Central memory CD8-positive, alpha-beta T cell (primary cell): ENCODE results near the gene TTYH2.
"Not testable (repeated sequence)": the region's sequence is repeated elsewhere in the genome, so short reads cannot be mapped to it uniquely, and the experiment has no call there.

Experiments
- ATAC-seq: fragments of 150-1000 bp; cut with Tn5 transposase; replicated peaks from 2 replicates; pipeline ENCODE4 v1.10.0; 2022; ENCODE audit warnings: mild to moderate bottlenecking, moderate FRiP score, moderate number of reproducible peaks; ENCODE audit not compliant: poor library complexity, severe bottlenecking; ENCODE audit errors: extremely low read depth
- DNase-seq, 2 donors: peaks; one replicate each; pipeline ENCODE4 v3.0.0; 2021; ENCODE audit warnings: low spot score in 2 of 2
- H3K27ac Mint-ChIP-seq: one replicate; pipeline ENCODE4 v1.8.0; 2022; ENCODE audit warnings: low read depth, mild to moderate bottlenecking, moderate library complexity, mixed read lengths
- H3K27me3 Mint-ChIP-seq: one replicate; pipeline ENCODE4 v1.8.0; 2022; ENCODE audit warnings: mixed read lengths
- H3K36me3 Mint-ChIP-seq: one replicate; pipeline ENCODE4 v1.8.0; 2022; ENCODE audit warnings: mild to moderate bottlenecking, moderate library complexity, mixed read lengths; ENCODE audit not compliant: insufficient read depth
- H3K4me1 Mint-ChIP-seq: one replicate; pipeline ENCODE4 v1.8.0; 2022; ENCODE audit warnings: mixed read lengths
- H3K4me3 Mint-ChIP-seq: one replicate; pipeline ENCODE4 v1.8.0; 2022; ENCODE audit warnings: mild to moderate bottlenecking, moderate library complexity, mixed read lengths
- H3K9me3 Mint-ChIP-seq: one replicate; pipeline ENCODE4 v1.8.0; 2022; ENCODE audit warnings: mixed read lengths

Gene TTYH2

GRCh38 chr17:74267987-74268499 is 54.7 kb downstream of the TTYH2 start:
- no peaks in the 10 kb centered on the region for H3K36me3 Mint-ChIP-seq
- H3K4me1 Mint-ChIP-seq = peaks cover 10% of the 10 kb centered on the region

GRCh38 chr17:74268558-74268957 is 55.2 kb downstream of the TTYH2 start:
- Mint-ChIP-seq H3K4me3 (no peak overlapping the region), H3K4me1 (peaks cover 12% of the 10 kb centered on the region), H3K27me3 (peaks cover 40% of the 10 kb centered on the region), H3K9me3 (no peaks in the 10 kb centered on the region), H3K27ac (peak overlapping the region; percentile 72), H3K36me3 (peaks cover 1% of the 10 kb centered on the region)
- DNase-seq (no peak), ATAC-seq (no peak)

More at GRCh38 chr17:74267987-74268499, 54.7 kb downstream of the TTYH2 start:
- Mint-ChIP-seq H3K9me3 (no peaks in the 10 kb centered on the region), H3K27ac (peak overlapping the region; percentile 72), H3K4me3 (no peak overlapping the region), H3K27me3 (peaks cover 37% of the 10 kb centered on the region)
- ATAC-seq = no peak
- DNase-seq = no peak

DNA sequence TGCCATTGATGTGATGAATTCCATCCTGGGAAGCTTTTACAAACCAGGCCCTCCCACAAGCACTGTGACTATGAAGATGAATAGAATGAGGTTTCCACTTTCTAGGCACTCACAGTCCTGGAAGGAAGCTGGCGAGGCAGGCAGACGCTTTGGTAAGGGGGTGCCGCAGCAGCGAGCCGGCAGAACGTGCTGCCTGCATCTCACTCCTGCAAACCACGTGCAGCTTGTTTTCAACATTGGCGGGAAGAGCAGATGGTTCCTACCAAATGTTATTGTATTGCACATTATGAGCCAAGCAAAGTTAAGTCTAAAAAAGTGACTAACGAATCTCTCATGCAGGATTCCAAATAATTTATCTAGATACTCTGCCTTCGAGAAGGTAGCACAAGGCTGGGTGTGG is 57.0 kb downstream of the TTYH2 start:
- Mint-ChIP-seq H3K36me3 (peaks cover 7% of the 10 kb centered on the region), H3K4me3 (no peak overlapping the region), H3K27me3 (peaks cover 40% of the 10 kb centered on the region), H3K27ac (no peak overlapping the region), H3K4me1 (peaks cover 30% of the 10 kb centered on the region), H3K9me3 (no peaks in the 10 kb centered on the region)
- ATAC-seq = no peak
- DNase-seq = no peak

- H3K36me3 Mint-ChIP-seq = peaks cover 7% of the 10 kb centered on the region
- peaks cover 39% of the 10 kb centered on the region for H3K4me1 Mint-ChIP-seq
- DNase-seq = no peak
- no peak for ATAC-seq
- peaks cover 40% of the 10 kb centered on the region for H3K27me3 Mint-ChIP-seq
- no peaks in the 10 kb centered on the region for H3K9me3 Mint-ChIP-seq
- H3K27ac Mint-ChIP-seq = no peak overlapping the region
- no peak overlapping the region for H3K4me3 Mint-ChIP-seq
These were observed 57.9 kb downstream of the TTYH2 start for GRCh38 chr17:74271281-74271680.

GRCh38 chr17:74271901-74272561 is 58.7 kb downstream of the TTYH2 start:
- no peak overlapping the region for H3K27ac Mint-ChIP-seq
- peaks cover 43% of the 10 kb centered on the region for H3K4me1 Mint-ChIP-seq
- peaks cover 34% of the 10 kb centered on the region for H3K27me3 Mint-ChIP-seq
- H3K36me3 Mint-ChIP-seq = peaks cover 9% of the 10 kb centered on the region
- H3K4me3 Mint-ChIP-seq = no peak overlapping the region
- ATAC-seq (no peak), DNase-seq (no peak)
- no peaks in the 10 kb centered on the region for H3K9me3 Mint-ChIP-seq

- no peak for ATAC-seq
These were observed 59.4 kb downstream of the TTYH2 start for GRCh38 chr17:74272731-74273201.

DNA sequence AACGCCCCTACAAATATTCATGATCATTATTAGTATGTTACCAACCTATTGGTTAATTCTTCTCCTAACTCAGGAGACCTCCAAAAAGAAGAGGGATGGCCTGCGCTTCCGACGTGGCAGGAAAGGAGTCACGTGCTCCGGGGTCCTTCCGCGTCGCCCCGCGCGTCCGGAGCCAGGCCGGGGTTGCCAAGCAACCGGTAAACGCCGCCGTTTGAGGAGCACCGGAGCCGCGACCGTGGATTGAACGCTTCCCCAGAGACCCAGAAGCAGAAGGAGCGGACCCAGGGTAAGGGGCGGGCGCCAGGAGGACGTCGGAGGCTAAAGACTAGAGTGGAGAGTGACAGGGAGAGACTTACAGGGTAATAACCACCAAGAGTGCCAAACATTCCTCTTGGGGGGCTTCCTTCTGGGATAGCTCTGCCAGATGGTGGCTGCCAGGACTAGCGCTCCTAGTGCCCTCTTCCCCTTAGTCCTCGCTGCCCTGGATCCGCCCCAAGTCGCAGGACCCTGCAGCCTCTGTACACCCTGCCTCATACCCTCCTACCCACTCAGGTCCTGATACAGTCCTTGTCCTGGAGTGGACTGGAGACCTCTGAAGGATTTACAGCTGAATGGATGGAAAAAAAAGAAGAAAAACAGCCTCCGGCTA is 60.8 kb downstream of the TTYH2 start, which contains the start of gene DNAI2:
Gene DNAI2, plus strand, starts transcription at position 175 of the 649 bp plus-strand sequence. CDS start 7,584 bp downstream, outside the sequence.
- Mint-ChIP-seq H3K36me3 (peaks cover 11% of the 10 kb centered on the region), H3K4me1 (peaks cover 33% of the 10 kb centered on the region), H3K27ac (peak within 1 kb of the TSS; percentile 86), H3K9me3 (no peaks in the 10 kb centered on the region), H3K27me3 (peaks cover 13% of the 10 kb centered on the region), H3K4me3 (peak within 1 kb of the TSS; percentile 77)
- ATAC-seq (peak; percentile 58), DNase-seq (no peak)

More at GRCh38 chr17:74272731-74273201, 59.4 kb downstream of the TTYH2 start:
- DNase-seq = no peak
- no peak overlapping the region for H3K4me3 Mint-ChIP-seq
- peaks cover 9% of the 10 kb centered on the region for H3K36me3 Mint-ChIP-seq
- H3K27ac Mint-ChIP-seq = no peak overlapping the region
- no peaks in the 10 kb centered on the region for H3K9me3 Mint-ChIP-seq
- peaks cover 40% of the 10 kb centered on the region for H3K4me1 Mint-ChIP-seq
- peaks cover 27% of the 10 kb centered on the region for H3K27me3 Mint-ChIP-seq

DNA sequence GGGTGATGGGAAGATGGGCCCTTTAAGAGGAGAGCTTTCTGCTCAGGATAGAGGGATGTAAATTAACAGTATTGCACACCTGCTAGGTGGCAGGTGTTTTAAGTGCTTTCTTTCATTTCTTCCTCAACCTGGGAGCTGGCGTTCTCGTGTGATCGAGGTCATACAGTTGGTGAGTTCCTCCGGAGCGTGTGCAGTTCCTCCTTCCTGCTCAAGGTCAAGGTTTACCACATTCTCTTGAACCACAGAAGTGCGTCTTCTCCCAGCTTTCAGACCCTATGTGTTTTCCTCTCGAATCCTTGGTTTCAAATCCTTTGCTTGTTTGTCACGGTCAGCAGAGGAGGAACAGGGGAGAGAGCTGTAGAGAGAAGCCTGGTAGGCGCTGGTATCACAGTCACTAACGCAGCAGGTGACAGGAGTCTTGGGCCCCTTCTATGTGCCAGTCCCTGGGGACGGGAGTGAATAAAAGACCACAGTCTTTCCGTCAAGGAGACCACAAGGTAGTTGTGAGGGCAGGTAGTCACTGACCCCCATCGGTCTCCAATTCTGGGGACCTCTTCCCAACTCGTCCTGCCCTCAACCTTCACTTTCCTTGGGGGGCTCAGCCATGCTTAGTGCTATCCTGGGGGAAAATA is 61.5 kb downstream of the TTYH2 start:
- DNase-seq (no peak), ATAC-seq (peak; percentile 29)
- H3K36me3 Mint-ChIP-seq = peaks cover 11% of the 10 kb centered on the region
- no peaks in the 10 kb centered on the region for H3K9me3 Mint-ChIP-seq
- H3K27ac Mint-ChIP-seq = peak overlapping the region; percentile 86
- peak overlapping the region; percentile 77 for H3K4me3 Mint-ChIP-seq
- peaks cover 37% of the 10 kb centered on the region for H3K4me1 Mint-ChIP-seq
- H3K27me3 Mint-ChIP-seq = peaks cover 13% of the 10 kb centered on the region

GRCh38 chr17:74276051-74276476 is 62.7 kb downstream of the TTYH2 start:
- Mint-ChIP-seq H3K27me3 (peaks cover 13% of the 10 kb centered on the region), H3K9me3 (no peaks in the 10 kb centered on the region), H3K36me3 (peaks cover 15% of the 10 kb centered on the region), H3K4me3 (no peak overlapping the region), H3K4me1 (peaks cover 46% of the 10 kb centered on the region), H3K27ac (peak overlapping the region; percentile 70)
- no peak for ATAC-seq
- no peak for DNase-seq

GRCh38 chr17:74276541-74277009 is 63.2 kb downstream of the TTYH2 start:
- ATAC-seq (no peak), DNase-seq (no peak)
- Mint-ChIP-seq H3K4me3 (no peak overlapping the region), H3K27me3 (peaks cover 13% of the 10 kb centered on the region), H3K9me3 (no peaks in the 10 kb centered on the region), H3K36me3 (peaks cover 15% of the 10 kb centered on the region), H3K27ac (no peak overlapping the region), H3K4me1 (peaks cover 46% of the 10 kb centered on the region)

DNA sequence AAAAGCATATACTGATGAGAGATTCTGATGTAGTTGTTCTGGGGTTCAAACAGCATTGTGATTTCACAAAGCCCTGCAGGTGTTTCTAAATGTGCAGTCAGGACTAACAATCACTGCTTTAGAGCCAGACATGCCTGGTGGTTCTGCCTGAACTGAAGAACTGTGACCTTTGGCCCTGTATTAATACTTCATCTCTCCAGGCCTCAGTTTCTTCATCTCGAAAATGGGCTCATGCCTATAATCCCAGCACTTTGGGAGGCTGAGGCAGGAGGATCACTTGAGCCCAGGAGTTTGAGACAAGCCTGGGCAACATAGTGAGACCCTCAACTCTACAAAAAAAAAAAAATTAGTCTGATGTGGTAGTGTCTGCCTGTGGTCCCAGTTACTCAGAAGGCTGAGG is 64.6 kb downstream of the TTYH2 start:
- DNase-seq (no peak), ATAC-seq (no peak)
- Mint-ChIP-seq H3K27ac (peak overlapping the region; percentile 88), H3K9me3 (no peaks in the 10 kb centered on the region), H3K4me1 (peaks cover 54% of the 10 kb centered on the region), H3K4me3 (no peak overlapping the region), H3K36me3 (peaks cover 21% of the 10 kb centered on the region), H3K27me3 (peaks cover 4% of the 10 kb centered on the region)

DNA sequence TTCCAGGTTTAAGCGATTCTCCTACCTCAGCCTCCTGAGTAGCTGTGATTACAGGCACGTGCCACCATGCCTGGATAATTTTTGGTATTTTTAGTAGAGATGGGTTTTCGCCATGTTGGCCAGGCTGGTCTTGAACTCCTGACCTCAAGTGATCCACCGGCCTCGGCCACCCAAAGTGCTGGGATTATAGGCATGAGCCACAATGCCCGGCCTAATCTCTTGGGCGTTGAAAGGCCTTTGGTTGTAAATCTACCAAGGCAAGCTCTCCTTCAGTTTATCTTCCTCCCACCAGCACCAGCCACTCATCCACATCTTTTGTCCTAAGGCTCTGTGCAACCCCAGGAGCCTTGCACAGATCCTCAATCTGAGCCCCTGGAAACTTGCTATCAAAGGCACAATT is 66.2 kb downstream of the TTYH2 start:
- peak overlapping the region; percentile 89 for H3K27ac Mint-ChIP-seq
- H3K27me3 Mint-ChIP-seq, ATAC-seq, H3K9me3 Mint-ChIP-seq, DNase-seq: not testable (repeated sequence)
- peak overlapping the region; percentile 36 for H3K4me3 Mint-ChIP-seq
- H3K4me1 Mint-ChIP-seq = peaks cover 46% of the 10 kb centered on the region
- peaks cover 20% of the 10 kb centered on the region for H3K36me3 Mint-ChIP-seq
